Globus pallidus (tissue), 1 donor: Measurements from ENCODE around the gene MAPK8IP1.
"Not testable (repeated sequence)": the region's sequence is repeated elsewhere in the genome, so short reads cannot be mapped to it uniquely, and the experiment has no call there.

ENCODE experiments used
- DNase-seq: peaks from one replicate; pipeline ENCODE4 v3.0.0-alpha.2; 2015; ENCODE audit warnings: low spot score

MAPK8IP1 gene

DNA sequence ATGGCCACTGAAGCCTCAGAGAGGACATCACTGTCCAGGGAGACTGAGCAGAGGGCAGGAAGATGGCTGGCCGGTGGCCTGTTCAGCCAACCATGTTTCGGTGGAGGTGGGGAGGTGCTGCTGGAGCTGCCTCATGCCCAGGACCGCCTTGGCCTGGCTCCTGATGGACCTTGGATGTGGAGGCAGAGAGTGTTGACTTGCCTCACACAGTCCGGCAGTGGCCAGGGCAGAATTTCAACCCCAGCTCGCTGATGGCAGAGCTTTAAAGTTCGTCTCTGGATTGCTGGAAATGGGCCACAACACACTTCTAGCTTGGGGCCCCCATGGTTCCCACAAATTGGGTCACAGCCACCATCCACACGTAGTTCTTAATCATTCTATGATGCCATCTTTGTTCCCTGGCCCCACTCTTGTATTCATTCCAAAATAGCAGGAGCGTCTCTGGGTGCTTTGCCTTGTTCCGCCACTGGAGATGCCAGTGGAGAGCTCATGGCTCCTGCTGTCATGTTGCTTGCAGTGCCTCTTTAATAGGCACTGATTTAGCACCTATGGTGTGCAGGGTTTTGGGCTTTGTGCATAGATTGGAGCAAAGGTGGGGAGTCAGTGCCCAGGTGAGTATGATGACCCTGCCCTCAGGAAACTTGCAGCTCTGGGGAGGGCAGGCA lies 5.6 kb downstream of the MAPK8IP1 start:
- no peak for DNase-seq

DNA sequence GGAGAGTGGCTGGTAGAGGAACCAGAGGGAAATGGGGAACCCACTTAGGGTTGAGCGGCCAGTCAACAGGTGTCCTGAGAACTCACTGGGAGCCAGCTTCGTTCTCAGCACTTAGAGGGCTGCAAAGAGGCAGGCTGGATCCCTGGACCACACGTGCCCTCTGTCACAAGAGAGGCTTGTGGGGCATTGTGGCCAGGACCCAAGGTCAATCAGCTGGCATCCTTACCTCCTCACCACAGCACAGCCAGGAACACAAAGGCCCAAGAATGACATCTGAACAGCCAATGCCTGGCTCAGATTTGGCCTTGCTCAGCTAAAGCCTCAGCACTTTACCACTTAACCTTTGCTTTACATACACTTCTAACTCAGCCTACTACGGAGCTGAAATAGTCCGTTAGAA lies 7.4 kb downstream of the MAPK8IP1 start:
- DNase-seq, result no peak

GRCh38 chr11:45894555-45895247 lies 9.2 kb downstream of the MAPK8IP1 start:
- no peak for DNase-seq

DNA sequence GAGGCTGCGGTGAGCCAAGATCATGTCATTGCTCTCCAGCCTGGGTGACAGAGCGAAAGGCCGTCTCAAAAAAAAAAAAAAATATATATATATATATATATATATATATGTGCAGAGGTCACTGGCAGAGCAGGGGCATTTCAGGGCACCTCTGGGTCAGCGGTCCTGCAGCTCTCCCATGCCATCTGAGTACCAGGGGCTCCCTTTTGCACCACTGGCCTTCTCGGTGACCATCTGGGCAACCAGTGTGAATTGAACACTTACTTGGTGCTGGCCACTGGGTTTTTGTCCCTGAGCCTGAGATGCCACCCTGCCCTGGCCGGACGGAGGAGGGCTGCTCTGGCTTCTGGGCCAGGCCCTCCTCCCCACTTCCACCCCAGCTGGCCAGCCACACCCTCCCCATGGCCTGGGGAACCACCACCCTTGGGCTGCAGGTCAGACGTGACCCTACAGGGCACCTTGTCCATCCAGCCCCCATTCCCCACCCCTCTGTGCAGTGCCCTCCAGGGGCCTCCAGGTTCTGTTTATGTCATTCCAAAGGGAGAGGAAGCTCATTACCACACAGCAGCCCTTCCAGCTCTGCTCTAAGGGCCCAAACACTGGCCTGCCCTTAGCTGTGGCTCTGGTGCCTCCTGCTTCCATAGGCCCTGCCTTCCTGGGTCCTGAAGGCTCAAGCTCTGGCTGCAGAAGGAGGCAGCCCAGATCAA lies 10.3 kb downstream of the MAPK8IP1 start:
- DNase-seq, result no peak

DNA sequence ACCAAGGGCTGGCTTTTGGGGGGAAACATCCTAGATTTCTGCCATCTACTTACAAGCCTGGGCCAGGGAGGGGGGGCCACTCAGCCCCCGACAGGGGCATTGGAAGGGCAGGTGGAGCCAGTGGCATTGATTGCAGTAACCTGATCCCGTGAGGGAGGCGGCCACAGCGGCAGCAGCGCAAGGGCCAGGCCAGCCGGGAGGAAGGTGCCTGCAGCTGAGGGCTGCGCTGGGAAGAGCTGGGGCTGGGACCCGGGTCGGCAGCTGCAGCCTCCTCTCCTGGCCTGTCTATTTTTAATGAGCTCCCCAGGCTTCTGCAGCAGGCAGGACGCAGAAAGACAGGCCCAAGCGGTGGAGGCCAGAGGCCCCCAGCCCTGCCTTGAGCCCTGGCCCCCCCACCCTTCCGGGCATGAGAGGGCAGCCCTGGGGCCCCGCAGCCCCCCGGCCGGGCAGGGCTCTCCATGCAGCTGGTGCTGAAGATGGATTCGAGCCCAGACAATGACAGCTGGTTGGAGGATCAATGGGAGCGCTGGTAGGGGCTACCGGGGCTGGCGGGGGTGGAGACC lies 11.1 kb downstream of the MAPK8IP1 start:
- DNase-seq, result peak; percentile 54

- no peak for DNase-seq
Observed at GRCh38 chr11:45897556-45897955, 12.1 kb downstream of the MAPK8IP1 start.

- no peak for DNase-seq
Observed at GRCh38 chr11:45899086-45899447, 13.6 kb downstream of the MAPK8IP1 start.

GRCh38 chr11:45899448-45900174 lies 14.2 kb downstream of the MAPK8IP1 start:
- peak; percentile 94 for DNase-seq

DNA sequence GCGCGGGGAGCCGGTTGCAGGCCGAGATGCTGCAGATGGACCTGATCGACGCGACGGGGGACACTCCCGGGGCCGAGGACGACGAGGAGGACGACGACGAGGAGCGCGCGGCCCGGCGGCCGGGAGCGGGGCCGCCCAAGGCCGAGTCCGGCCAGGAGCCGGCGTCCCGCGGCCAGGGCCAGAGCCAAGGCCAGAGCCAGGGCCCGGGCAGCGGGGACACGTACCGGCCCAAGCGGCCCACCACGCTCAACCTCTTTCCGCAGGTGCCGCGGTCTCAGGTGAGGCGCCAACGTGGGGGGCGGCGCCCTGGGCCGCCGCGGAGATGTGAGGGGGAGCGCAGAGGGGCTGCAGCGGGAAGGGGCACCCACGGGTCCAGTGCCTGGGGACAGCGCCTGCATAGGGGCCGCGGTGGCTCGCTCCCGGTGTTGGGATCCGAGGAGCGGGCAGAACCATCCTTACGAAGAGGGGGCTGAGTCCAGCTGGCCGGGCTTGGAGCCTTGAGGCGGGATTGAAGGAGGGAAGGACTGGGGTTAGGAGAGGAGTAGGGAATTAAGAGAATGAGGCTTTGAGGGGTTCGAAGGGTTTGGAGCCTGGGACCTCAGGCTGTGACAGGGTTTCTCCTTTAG lies 14.8 kb downstream of the MAPK8IP1 start:
- DNase-seq, result not testable (repeated sequence)

- peak; percentile 75 for DNase-seq
Observed at GRCh38 chr11:45900916-45901617, 15.6 kb downstream of the MAPK8IP1 start.

DNA sequence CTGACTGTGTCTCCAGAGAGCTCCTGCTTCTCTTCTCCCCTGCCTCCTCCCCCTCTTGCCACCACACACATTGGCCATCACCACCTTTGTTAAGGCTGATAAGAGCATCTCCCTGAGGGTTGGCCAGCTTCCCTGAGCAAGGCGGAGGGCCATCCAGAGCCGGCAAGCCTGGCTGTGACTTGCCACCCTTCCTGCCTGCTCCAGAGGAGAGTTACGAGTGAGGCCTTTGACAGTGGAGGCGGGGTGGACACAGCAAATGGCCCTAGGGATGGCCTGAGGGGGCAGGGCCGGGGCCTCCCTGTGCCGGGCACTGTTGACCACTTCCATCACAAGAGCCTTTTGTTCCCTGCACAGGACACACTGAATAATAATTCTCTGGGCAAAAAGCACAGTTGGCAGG lies 16.2 kb downstream of the MAPK8IP1 start:
- peak; percentile 97 for DNase-seq

- DNase-seq, result no peak
Observed at GRCh38 chr11:45902452-45903380, 17.3 kb downstream of the MAPK8IP1 start.

DNA sequence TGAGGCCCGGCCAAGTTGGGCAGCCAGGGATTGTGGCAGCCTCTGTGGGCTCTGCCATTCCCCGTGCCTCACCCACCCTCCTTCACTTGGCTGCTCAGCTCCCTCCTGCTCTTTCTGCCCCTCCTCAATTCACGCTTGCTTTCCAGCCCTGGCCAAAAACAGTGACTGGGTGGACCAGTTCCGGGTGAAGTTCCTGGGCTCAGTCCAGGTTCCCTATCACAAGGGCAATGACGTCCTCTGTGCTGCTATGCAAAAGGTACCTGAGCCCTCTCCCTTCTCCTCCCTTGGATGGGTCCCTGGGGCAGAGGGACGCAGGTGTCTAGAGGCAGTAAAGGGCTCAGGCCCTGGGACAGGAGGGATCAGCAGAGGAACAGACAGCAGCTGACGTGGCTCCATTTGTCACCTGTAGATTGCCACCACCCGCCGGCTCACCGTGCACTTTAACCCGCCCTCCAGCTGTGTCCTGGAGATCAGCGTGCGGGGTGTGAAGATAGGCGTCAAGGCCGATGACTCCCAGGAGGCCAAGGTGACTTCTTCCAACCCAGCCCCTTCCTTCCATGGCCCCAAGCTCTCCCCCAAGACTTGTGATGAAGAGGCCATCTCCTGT lies 19.0 kb downstream of the MAPK8IP1 start:
- no peak for DNase-seq

DNA sequence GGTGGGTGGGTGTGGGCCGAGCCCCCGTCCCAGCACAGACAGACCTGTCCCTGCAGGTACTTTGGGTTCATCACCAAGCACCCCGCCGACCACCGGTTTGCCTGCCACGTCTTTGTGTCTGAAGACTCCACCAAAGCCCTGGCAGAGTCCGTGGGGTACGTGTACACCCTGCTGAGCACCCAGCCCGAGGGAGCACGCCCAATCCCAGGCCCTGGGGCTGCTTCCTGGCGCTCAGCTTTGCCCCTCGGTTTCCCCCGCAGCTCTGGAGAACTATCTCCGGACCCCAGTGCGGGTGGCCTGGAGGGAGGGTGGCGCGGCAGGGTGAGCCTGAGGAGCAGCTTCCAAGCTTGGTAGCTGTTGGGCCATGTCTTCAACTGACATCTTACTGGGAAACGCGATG lies 19.6 kb downstream of the MAPK8IP1 start:
- DNase-seq, result no peak

DNA sequence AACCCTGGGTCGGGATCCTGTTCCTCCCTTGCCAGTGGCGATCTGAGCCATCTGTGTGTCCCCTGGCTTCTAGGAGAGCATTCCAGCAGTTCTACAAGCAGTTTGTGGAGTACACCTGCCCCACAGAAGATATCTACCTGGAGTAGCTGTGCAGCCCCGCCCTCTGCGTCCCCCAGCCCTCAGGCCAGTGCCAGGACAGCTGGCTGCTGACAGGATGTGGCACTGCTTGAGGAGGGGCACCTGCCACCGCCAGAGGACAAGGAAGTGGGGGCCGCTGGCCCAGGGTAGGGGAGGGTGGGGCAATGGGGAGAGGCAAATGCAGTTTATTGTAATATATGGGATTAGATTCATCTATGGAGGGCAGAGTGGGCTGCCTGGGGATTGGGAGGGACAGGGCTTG lies 20.1 kb downstream of the MAPK8IP1 start:
- DNase-seq, result not testable (repeated sequence)

DNA sequence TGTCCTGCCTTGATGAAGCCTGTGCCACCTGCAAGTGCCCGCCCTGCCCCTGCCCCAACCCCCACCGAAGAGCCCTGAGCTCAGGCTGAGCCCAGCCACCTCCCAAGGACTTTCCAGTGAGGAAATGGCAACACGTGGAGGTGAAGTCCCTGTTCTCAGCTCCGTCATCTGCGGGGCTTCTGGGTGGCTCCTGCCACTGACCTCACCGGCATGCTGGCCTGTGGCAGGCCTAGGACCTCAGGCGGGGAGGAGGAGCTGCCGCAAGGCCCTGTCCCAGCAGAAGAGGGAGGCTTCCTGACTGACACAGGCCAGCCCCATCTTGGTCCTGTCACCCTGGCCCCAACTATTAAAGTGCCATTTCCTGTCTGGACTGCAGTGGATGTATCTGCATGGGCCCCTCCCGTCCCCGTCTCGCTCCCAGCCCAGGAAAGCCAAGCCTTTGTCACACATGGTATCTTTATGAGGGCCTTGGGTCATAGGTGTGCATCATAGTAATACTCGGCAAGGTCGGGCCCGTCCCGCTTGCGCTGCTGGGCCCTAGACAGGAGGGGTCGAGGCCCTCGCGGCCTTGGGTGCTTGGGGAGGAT lies 20.7 kb downstream of the MAPK8IP1 start:
- DNase-seq, result no peak

- DNase-seq, result no peak
Observed at GRCh38 chr11:45906965-45907611, 21.6 kb downstream of the MAPK8IP1 start, which contains the start of gene FREY1. Gene FREY1, minus strand, starts transcription at chr11:45907271. Its CDS starts 26 bp downstream, at chr11:45907245.

- no peak for DNase-seq
Observed at GRCh38 chr11:45907911-45908370, 22.5 kb downstream of the MAPK8IP1 start.
